ENCODE results near the gene NAV3. TPM values are rescaled to one million over a fixed set of nuclear protein-coding genes. Genes with fewer than 3 reads are reported as not detected.

The NAV3 gene
- total RNA-seq, 1 donor from 2014 or later: 4.3 TPM

GRCh38 chr12:77845831-77846230 is 15.1 kb downstream of the NAV3 start:
- peak; percentile 39 for DNase-seq (ENCODE audit: low spot score)

- DNase-seq (ENCODE audit: low spot score): peak; percentile 20
Measured at GRCh38 chr12:77847060-77847541, 16.4 kb downstream of the NAV3 start.

GRCh38 chr12:77847680-77848431 is 17.2 kb downstream of the NAV3 start:
- peak; percentile 55 for DNase-seq (ENCODE audit: low spot score)

GRCh38 chr12:77850129-77850528 is 19.4 kb downstream of the NAV3 start:
- DNase-seq (ENCODE audit: low spot score): peak; percentile 50

- DNase-seq (ENCODE audit: low spot score): no peak
Measured at GRCh38 chr12:77850698-77851097, 20.0 kb downstream of the NAV3 start.

GRCh38 chr12:77855548-77855947 is 24.9 kb downstream of the NAV3 start:
- no peak for DNase-seq (ENCODE audit: low spot score)

- no peak for DNase-seq (ENCODE audit: low spot score)
Measured at GRCh38 chr12:77861317-77861716, 30.6 kb downstream of the NAV3 start.

GRCh38 chr12:77865178-77865577 is 34.5 kb downstream of the NAV3 start:
- DNase-seq (ENCODE audit: low spot score): no peak

DNA sequence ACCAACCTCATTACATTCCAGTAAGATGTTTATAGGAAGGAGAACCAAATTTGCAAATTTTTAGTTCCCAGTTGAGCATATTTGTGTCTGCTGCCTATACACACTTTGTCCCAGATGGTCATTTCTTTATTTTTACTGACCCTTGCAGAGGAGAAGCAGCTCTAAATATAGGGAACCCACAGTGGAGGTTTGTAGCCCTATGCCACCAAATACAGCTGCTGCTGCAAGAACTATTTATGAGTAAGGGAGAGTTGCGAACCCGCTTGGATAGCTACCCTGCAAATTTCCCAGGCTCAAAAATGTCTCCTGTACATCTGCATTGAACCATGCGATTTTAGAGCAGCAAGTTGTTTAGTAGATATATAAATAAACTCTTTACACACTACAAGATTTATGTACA is 48.2 kb downstream of the NAV3 start:
- peak; percentile 21 for DNase-seq (ENCODE audit: low spot score)

DNA sequence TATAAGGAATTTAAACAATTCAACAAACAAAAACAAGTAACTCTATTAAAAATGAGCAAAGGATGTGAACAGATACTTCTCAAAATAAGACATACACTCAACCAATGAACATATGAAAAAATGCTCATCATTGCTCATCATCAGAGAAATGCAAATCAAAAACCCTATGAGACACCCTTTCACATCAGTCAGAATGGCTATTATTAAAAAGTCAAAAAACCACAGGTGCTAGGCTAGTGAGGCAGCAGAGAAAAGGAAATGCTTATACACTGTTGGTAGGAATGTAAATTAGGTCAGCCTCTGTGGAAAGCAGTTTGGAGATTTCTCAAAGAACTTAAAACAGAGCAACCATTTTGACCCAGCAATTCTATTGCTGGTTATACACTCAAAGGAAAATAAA is 52.0 kb downstream of the NAV3 start:
- DNase-seq (ENCODE audit: low spot score): no peak

DNA sequence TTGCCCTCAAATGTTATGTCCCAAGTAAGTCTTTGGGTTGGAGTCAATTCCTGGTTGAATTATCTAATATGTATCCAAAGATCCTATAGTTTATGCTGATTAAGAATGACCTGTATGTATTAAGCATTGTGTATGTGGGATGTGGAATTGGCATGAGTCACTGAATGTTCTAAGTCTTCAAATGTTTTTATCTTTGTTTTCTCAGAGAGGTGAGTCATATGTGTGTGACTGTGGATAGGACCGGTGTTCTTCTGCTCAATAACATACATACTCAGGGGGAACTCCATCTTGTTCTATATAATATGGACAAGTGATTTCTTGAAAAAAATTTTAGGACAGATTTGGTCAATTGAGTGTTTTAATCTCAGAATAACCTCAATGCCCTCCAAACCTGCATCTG is 57.9 kb downstream of the NAV3 start:
- DNase-seq (ENCODE audit: low spot score): no peak

GRCh38 chr12:77891518-77892147 is 60.9 kb downstream of the NAV3 start:
- no peak for DNase-seq (ENCODE audit: low spot score)

GRCh38 chr12:77893918-77894317 is 63.2 kb downstream of the NAV3 start:
- DNase-seq (ENCODE audit: low spot score): no peak

DNA sequence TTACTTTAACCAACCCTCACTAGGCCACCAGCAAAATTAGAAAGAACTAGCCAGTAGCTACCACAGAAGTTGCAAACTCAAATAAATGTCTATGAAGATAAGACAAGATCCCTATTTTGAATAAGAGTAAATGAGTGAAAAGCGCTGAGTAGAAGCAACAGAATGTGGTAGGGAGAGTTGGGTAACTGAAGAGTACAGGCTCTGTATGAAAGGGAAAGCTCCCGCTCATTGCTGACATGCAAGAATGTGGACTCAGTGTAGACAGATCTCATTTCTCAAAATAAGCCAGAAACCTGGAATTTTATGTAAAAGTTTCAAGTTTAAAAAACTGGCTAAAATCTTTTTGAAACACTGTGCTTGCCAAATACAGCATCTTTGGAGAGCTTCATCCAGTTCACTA is 63.9 kb downstream of the NAV3 start:
- no peak for DNase-seq (ENCODE audit: low spot score)

GRCh38 chr12:77895699-77896098 is 65.0 kb downstream of the NAV3 start:
- DNase-seq (ENCODE audit: low spot score): no peak

- DNase-seq (ENCODE audit: low spot score): no peak
Measured at GRCh38 chr12:77907936-77908335, 77.2 kb downstream of the NAV3 start.

DNA sequence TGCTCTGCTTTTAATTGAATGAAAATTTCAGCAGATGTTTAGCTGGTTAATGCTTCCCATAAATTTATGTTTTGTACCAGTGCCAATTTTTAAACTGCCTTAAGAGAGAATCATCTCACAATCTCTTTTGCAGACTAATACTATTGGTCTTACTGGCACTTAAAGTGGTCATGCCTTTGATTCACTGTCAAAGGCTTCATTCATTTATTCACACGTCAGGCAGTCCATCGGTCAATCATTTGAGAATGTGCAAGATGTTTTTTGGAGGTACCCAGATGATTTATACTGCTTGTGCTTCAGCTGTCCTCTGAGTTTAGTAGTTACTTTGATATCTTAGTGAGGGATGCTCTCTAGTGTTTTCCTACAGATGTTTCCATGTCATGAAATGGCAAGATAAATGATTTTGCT is 83.4 kb downstream of the NAV3 start:
- peak; percentile 71 for DNase-seq (ENCODE audit: low spot score)

DNA sequence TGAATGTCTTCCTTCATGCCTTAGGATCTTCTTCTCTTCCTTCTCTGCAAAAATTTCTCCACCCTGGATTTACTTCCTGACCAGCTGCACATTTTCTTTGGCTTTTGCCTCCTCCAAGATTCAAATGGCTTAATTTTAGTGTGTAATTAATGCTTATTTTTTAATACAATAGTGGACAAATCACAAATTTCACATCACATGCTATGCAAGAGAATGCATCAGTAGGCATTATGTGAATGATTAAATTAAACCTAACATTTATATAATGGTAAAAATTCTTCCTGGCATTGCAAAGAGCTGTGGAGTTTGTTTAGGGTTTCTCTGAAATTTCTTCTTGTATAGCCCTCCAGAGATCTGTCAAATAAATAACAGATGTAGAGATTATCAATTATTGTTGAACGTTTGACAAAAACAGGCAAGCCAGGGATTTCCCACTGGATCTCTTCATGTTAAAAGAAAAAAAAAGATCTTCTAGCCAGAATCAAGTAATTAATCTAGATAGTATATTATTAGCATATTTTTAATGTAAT is 84.4 kb downstream of the NAV3 start:
- DNase-seq (ENCODE audit: low spot score): peak; percentile 17

- DNase-seq (ENCODE audit: low spot score): no peak
Measured at GRCh38 chr12:77916276-77916675, 85.6 kb downstream of the NAV3 start.

- no peak for DNase-seq (ENCODE audit: low spot score)
Measured at GRCh38 chr12:77918046-77918445, 87.4 kb downstream of the NAV3 start.

- no peak for DNase-seq (ENCODE audit: low spot score)
Measured at GRCh38 chr12:77919450-77919849, 88.8 kb downstream of the NAV3 start.

DNA sequence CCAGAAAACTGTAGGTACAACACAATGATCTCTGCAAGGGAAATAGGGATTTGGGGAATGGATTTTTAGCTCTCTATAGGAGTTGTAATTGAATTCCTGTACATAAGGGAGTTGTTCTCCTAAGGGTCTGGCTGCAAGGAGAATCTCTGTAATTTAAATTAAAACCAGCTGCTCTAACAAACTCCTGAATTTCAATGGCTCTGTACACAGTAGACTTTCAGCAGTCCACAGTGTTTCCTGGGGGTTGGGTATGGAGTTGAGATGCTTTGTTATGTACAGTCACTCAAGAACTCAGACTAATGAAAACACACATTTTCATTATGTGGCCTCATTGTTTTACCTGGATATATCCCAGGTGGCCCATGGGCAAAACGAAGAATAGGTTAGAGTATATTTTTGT is 93.2 kb downstream of the NAV3 start:
- DNase-seq (ENCODE audit: low spot score): no peak

GRCh38 chr12:77924703-77925102 is 94.0 kb downstream of the NAV3 start:
- DNase-seq (ENCODE audit: low spot score): peak; percentile 89

All from umbilical cord (tissue), 2 donors.